IPS-18a (cell line): ENCODE results near the gene TNFRSF1A.
A peak's percentile ranks its signal among the peaks of the same experiment; 100 is the strongest.

Experiments used
- H3K27ac ChIP-seq: one replicate; pipeline ENCODE4 v1.5.1; 2013; ENCODE audit warnings: low read length
- H3K27me3 ChIP-seq: one replicate; pipeline ENCODE4 v1.6.1; 2013; ENCODE audit warnings: mild to moderate bottlenecking, low read length; ENCODE audit not compliant: control insufficient read depth, insufficient read depth
- H3K36me3 ChIP-seq: one replicate; pipeline ENCODE4 v1.6.1; 2013; ENCODE audit warnings: low read depth, low read length; ENCODE audit not compliant: control insufficient read depth
- H3K4me1 ChIP-seq: one replicate; pipeline ENCODE4 v1.6.1; 2013; ENCODE audit warnings: low read depth, low read length; ENCODE audit not compliant: control insufficient read depth
- H3K4me3 ChIP-seq: one replicate; pipeline ENCODE4 v1.5.1; 2013; ENCODE audit warnings: low read length
- H3K9ac ChIP-seq: one replicate; pipeline ENCODE4 v1.6.1; 2013; ENCODE audit warnings: mild to moderate bottlenecking, low read length, moderate library complexity
- H3K9me3 ChIP-seq: one replicate; pipeline ENCODE4 v1.6.1; 2013; ENCODE audit warnings: low read depth, low read length; ENCODE audit not compliant: control insufficient read depth

TNFRSF1A gene

GRCh38 chr12:6380141-6381121, 38.6 kb upstream of the TNFRSF1A start:
- Histone ChIP-seq H3K9me3 (no peaks in the 10 kb centered on the region), H3K27me3 (peaks cover 22% of the 10 kb centered on the region), H3K27ac (no peak overlapping the region), H3K9ac (no peak overlapping the region), H3K36me3 (no peaks in the 10 kb centered on the region), H3K4me1 (peaks cover 43% of the 10 kb centered on the region), H3K4me3 (no peak overlapping the region)

- H3K36me3 ChIP-seq, result no peaks in the 10 kb centered on the region
- H3K9ac ChIP-seq, result no peak overlapping the region
- H3K4me3 ChIP-seq, result no peak overlapping the region
- H3K27me3 ChIP-seq, result peaks cover 17% of the 10 kb centered on the region
- no peak overlapping the region for H3K27ac ChIP-seq
- no peaks in the 10 kb centered on the region for H3K9me3 ChIP-seq
- H3K4me1 ChIP-seq, result peaks cover 43% of the 10 kb centered on the region
Observed at GRCh38 chr12:6378709-6379472, 37.0 kb upstream of the TNFRSF1A start.

- Histone ChIP-seq H3K9ac (no peak overlapping the region), H3K4me3 (no peak overlapping the region), H3K9me3 (no peaks in the 10 kb centered on the region), H3K27me3 (peaks cover 6% of the 10 kb centered on the region), H3K36me3 (no peaks in the 10 kb centered on the region), H3K4me1 (peaks cover 43% of the 10 kb centered on the region), H3K27ac (no peak overlapping the region)
Observed at GRCh38 chr12:6377667-6377994, 35.8 kb upstream of the TNFRSF1A start.

- H3K27me3 ChIP-seq, result peaks cover under 1% of the 10 kb centered on the region
- peak overlapping the region; percentile 85 for H3K27ac ChIP-seq
- H3K4me1 ChIP-seq, result peaks cover 39% of the 10 kb centered on the region
- H3K9me3 ChIP-seq, result no peaks in the 10 kb centered on the region
- H3K9ac ChIP-seq, result peak overlapping the region; percentile 63
- H3K4me3 ChIP-seq, result peak overlapping the region; percentile 66
- no peaks in the 10 kb centered on the region for H3K36me3 ChIP-seq
Observed at GRCh38 chr12:6376870-6377666, 35.2 kb upstream of the TNFRSF1A start.

GRCh38 chr12:6376079-6376869, 34.4 kb upstream of the TNFRSF1A start:
- Histone ChIP-seq H3K4me1 (peaks cover 38% of the 10 kb centered on the region), H3K9ac (peak overlapping the region; percentile 63), H3K4me3 (peak overlapping the region; percentile 66), H3K36me3 (no peaks in the 10 kb centered on the region), H3K27ac (peak overlapping the region; percentile 85), H3K27me3 (no peaks in the 10 kb centered on the region), H3K9me3 (no peaks in the 10 kb centered on the region)

GRCh38 chr12:6375269-6376078, 33.6 kb upstream of the TNFRSF1A start, which contains the start of gene SCNN1A:
TSS of gene SCNN1A (minus strand) at chr12:6375563. CDS start at chr12:6374783, 780 bp downstream.
- Histone ChIP-seq H3K36me3 (no peaks in the 10 kb centered on the region), H3K9me3 (no peaks in the 10 kb centered on the region), H3K9ac (peak within 1 kb of the TSS; percentile 65), H3K27me3 (no peaks in the 10 kb centered on the region), H3K27ac (peak within 1 kb of the TSS; percentile 85), H3K4me1 (peaks cover 40% of the 10 kb centered on the region), H3K4me3 (peak within 1 kb of the TSS; percentile 66)

GRCh38 chr12:6374786-6375160, 32.9 kb upstream of the TNFRSF1A start:
- Histone ChIP-seq H3K4me1 (peaks cover 41% of the 10 kb centered on the region), H3K9ac (peak overlapping the region; percentile 65)

GRCh38 chr12:6374028-6374785, 32.3 kb upstream of the TNFRSF1A start:
- Histone ChIP-seq H3K4me1 (peaks cover 41% of the 10 kb centered on the region), H3K9ac (peak overlapping the region; percentile 65), H3K9me3 (no peaks in the 10 kb centered on the region), H3K27me3 (no peaks in the 10 kb centered on the region), H3K36me3 (no peaks in the 10 kb centered on the region), H3K27ac (peak overlapping the region; percentile 17), H3K4me3 (peak overlapping the region; percentile 66)

More at GRCh38 chr12:6374786-6375160, 32.9 kb upstream of the TNFRSF1A start:
- H3K27me3 ChIP-seq, result no peaks in the 10 kb centered on the region
- peak overlapping the region; percentile 17 for H3K27ac ChIP-seq
- H3K4me3 ChIP-seq, result peak overlapping the region; percentile 66
- H3K9me3 ChIP-seq, result no peaks in the 10 kb centered on the region
- no peaks in the 10 kb centered on the region for H3K36me3 ChIP-seq

GRCh38 chr12:6373022-6373787, 31.3 kb upstream of the TNFRSF1A start:
- Histone ChIP-seq H3K27me3 (no peaks in the 10 kb centered on the region), H3K4me3 (peak overlapping the region; percentile 66), H3K36me3 (no peaks in the 10 kb centered on the region), H3K9me3 (no peaks in the 10 kb centered on the region), H3K4me1 (peaks cover 38% of the 10 kb centered on the region), H3K9ac (peak overlapping the region; percentile 65), H3K27ac (no peak overlapping the region)
